ENCODE data around the gene SYT12. TPM values are rescaled to one million over a fixed set of nuclear protein-coding genes. Genes with fewer than 3 reads are reported as not detected.

The SYT12 gene
- total and polyA plus RNA-seq, 9 of the 15 experiments (the other 6 are each of a cell fraction or from before 2014, with no cell fraction given) = 0.03 to 0.11 (median 0.03) TPM; not detected in 4

GRCh38 chr11:67006029-67006884 lies 16.7 kb upstream of the SYT12 start (continued):
- 0 out of 2 replicates have a peak, but pooled peaks have one; percentile 15 for TF ChIP-seq FOSL1 (tag; conservative IDR thresholded peaks at IDR 0.05)
- no peak for TF ChIP-seq DPF2 (IDR thresholded peaks at IDR 0.05)
- TF ChIP-seq ZC3H4 (CRISPR knock-in tag; IDR thresholded peaks at IDR 0.05; ENCODE audit: borderline replicate concordance) = no peak
- TF ChIP-seq MAX (CRISPR knock-in tag; IDR thresholded peaks at IDR 0.05) = peak; percentile 44; the same call in 1 of the 2 replicates

GRCh38 chr11:67007126-67007525 lies 15.8 kb upstream of the SYT12 start:
- POLR2A ChIA-PET = interaction anchor here (0.8 to 2.0 kb wide), 2 partner anchors 10 to 164 kb away, joined by 3 to 6 read pairs; partner anchors contain the start of gene RCE1
- TF ChIP-seq ZNF740 (CRISPR knock-in tag; IDR thresholded peaks at IDR 0.05) (no peak), ZNF740 (tag; IDR thresholded peaks at IDR 0.05) (no peak), KDM2B (CRISPR knock-in tag; IDR thresholded peaks at IDR 0.05) (no peak), NCOA2 (IDR thresholded peaks at IDR 0.05; ENCODE audit: partially characterized antibody in 2 of 2) (no peak), HLTF (IDR thresholded peaks at IDR 0.05) (no peak), NFXL1 (CRISPR knock-in tag; IDR thresholded peaks at IDR 0.05) (no peak), POLR2AphosphoS5 (IDR thresholded peaks at IDR 0.05; ENCODE audit: control insufficient read depth, insufficient read depth, low read depth, low read length) (no peak), RAD51 (IDR thresholded peaks at IDR 0.05; ENCODE audit: borderline replicate concordance, low read depth) (no peak), ZNF561 (CRISPR knock-in tag; conservative IDR thresholded peaks at IDR 0.05) (no peak), KHSRP (IDR thresholded peaks at IDR 0.05) (no peak), CEBPG (CRISPR knock-in tag; IDR thresholded peaks at IDR 0.05) (no peak), CEBPG (tag; conservative IDR thresholded peaks at IDR 0.05 in 1 of 2, IDR thresholded peaks at IDR 0.05 in 1 of 2) (no peak), FOXK2 (conservative IDR thresholded peaks at IDR 0.05 in 1 of 2, IDR thresholded peaks at IDR 0.05 in 1 of 2; ENCODE audit: low read depth in 2 of 2) (no peak), RFX5 (IDR thresholded peaks at IDR 0.05; ENCODE audit: low read depth, low read length) (no peak), PYGO2 (tag; IDR thresholded peaks at IDR 0.05) (no peak), SMARCC2 (IDR thresholded peaks at IDR 0.05; ENCODE audit: low read depth) (no peak), ZZZ3 (IDR thresholded peaks at IDR 0.05) (no peak), ZNF165 (CRISPR knock-in tag; IDR thresholded peaks at IDR 0.05; ENCODE audit: borderline replicate concordance) (no peak)

More at GRCh38 chr11:67007126-67007525, 15.8 kb upstream of the SYT12 start:
- Histone ChIP-seq H4K20me1 (replicated peaks; ENCODE audit: control insufficient read depth, insufficient read depth, low read length) (no peaks in the 10 kb centered on the region), H3K4me1 (replicated peaks in 1 of 2; ENCODE audit: control insufficient read depth in 2 of 2, insufficient read depth in 2 of 2, low read length in 2 of 2) (peaks cover 8 to 14% of the 10 kb centered on the region in 2 experiments; a peak in 3 of 5 replicates), H3K27me3 (ENCODE audit: control insufficient read depth in 2 of 2, insufficient read depth in 2 of 2, low read length in 2 of 2) (peaks cover 0 to 5% of the 10 kb centered on the region in 2 experiments; a peak in 1 of 5 replicates), H3K36me3 (ENCODE audit: control insufficient read depth, insufficient read depth, low read length) (no peaks in the 10 kb centered on the region), H3K9ac (ENCODE audit: insufficient read depth in 1 of 2, low read depth in 2 of 2, low read length in 2 of 2) (no peak overlapping the region), H3K9me3 (replicated peaks; ENCODE audit: control insufficient read depth, insufficient read depth, low read depth, low read length) (peaks cover 5% of the 10 kb centered on the region; the same call in 1 of the 2 replicates), H3K9me1 (ENCODE audit: control insufficient read depth, insufficient read depth, low read length) (no peaks in the 10 kb centered on the region), H3K4me3 (no peak overlapping the region), H2AFZ (ENCODE audit: low read depth, low read length) (peak overlapping the region; percentile 97), H3K27ac (ENCODE audit: extremely low read depth, low read depth, low read length) (no peak overlapping the region), H3K4me2 (ENCODE audit: insufficient read depth, low read length) (no peak overlapping the region), H3K79me2 (ENCODE audit: control insufficient read depth, insufficient read depth, low read length) (no peaks in the 10 kb centered on the region)
- TSS peak; percentile 49 for BruUV-seq (replicated peaks)
- intact Hi-C loops (cut with micrococcal nuclease) = no loop called here
- in situ Hi-C loops (cut with MboI) = no loop called here
- ATAC-seq = no peak
- CTCF ChIA-PET (ENCODE audit: low intra/inter-chr PET ratio) = no interaction called here
- 89% methylated on average over 7 of the region's 7 CpGs for WGBS (ENCODE audit: insufficient coverage, low coverage, missing lambda C conversion rate)
- no peak for FAIRE-seq
- DNase-seq (ENCODE audit: extremely low read depth in 1 of 4, low spot score in 3 of 4) = no peak

Data from K562 (cell line).